Epidermal melanocyte (primary cell): ENCODE measurements around the gene TENM4.

Source experiments
- DNase-seq: peaks from one replicate; pipeline ENCODE4 v3.0.0; 2011; ENCODE audit warnings: low spot score; ENCODE audit not compliant: insufficient read length

TENM4 gene

GRCh38 chr11:79419120-79419519, 21.7 kb downstream of the TENM4 start:
- DNase-seq = no peak

GRCh38 chr11:79418241-79418640, 22.6 kb downstream of the TENM4 start:
- DNase-seq = no peak

GRCh38 chr11:79417069-79417920, 23.5 kb downstream of the TENM4 start:
- DNase-seq = no peak

- DNase-seq = no peak
These were observed 24.9 kb downstream of the TENM4 start for GRCh38 chr11:79415912-79416311.

- DNase-seq = no peak
These were observed 25.4 kb downstream of the TENM4 start for GRCh38 chr11:79415411-79415810.

GRCh38 chr11:79414644-79415317, 26.0 kb downstream of the TENM4 start:
- no peak for DNase-seq

- no peak for DNase-seq
These were observed 26.8 kb downstream of the TENM4 start for GRCh38 chr11:79414041-79414440.

GRCh38 chr11:79413268-79413667, 27.6 kb downstream of the TENM4 start:
- DNase-seq = peak; percentile 96

GRCh38 chr11:79412761-79413160, 28.1 kb downstream of the TENM4 start:
- DNase-seq = no peak

- DNase-seq = no peak
These were observed 31.5 kb downstream of the TENM4 start for GRCh38 chr11:79409330-79409729.

- no peak for DNase-seq
These were observed 34.5 kb downstream of the TENM4 start for GRCh38 chr11:79406376-79406775.

- no peak for DNase-seq
These were observed 36.0 kb downstream of the TENM4 start for GRCh38 chr11:79404806-79405205.

GRCh38 chr11:79404325-79404724, 36.5 kb downstream of the TENM4 start:
- DNase-seq = no peak

- DNase-seq = no peak
These were observed 37.0 kb downstream of the TENM4 start for GRCh38 chr11:79403839-79404238.

GRCh38 chr11:79402912-79403311, 37.9 kb downstream of the TENM4 start:
- DNase-seq = no peak

- DNase-seq = no peak
These were observed 40.0 kb downstream of the TENM4 start for GRCh38 chr11:79400717-79401330.

- DNase-seq = no peak
These were observed 40.6 kb downstream of the TENM4 start for GRCh38 chr11:79400206-79400605.

- DNase-seq = no peak
These were observed 43.6 kb downstream of the TENM4 start for GRCh38 chr11:79397252-79397651.

GRCh38 chr11:79396674-79397073, 44.2 kb downstream of the TENM4 start:
- DNase-seq = no peak

- no peak for DNase-seq
These were observed 44.8 kb downstream of the TENM4 start for GRCh38 chr11:79396001-79396400.

GRCh38 chr11:79393362-79394043, 47.3 kb downstream of the TENM4 start:
- no peak for DNase-seq

GRCh38 chr11:79392161-79392560, 48.7 kb downstream of the TENM4 start:
- no peak for DNase-seq
